GM21390 (cell line): ENCODE results near the gene TBX1.

Source experiments
- ATAC-seq: cut with Tn5 transposase; IDR thresholded peaks from one replicate; pipeline ENCODE4 v1.9.1; 2021; ENCODE audit not compliant: unreplicated experiment

Gene TBX1

DNA sequence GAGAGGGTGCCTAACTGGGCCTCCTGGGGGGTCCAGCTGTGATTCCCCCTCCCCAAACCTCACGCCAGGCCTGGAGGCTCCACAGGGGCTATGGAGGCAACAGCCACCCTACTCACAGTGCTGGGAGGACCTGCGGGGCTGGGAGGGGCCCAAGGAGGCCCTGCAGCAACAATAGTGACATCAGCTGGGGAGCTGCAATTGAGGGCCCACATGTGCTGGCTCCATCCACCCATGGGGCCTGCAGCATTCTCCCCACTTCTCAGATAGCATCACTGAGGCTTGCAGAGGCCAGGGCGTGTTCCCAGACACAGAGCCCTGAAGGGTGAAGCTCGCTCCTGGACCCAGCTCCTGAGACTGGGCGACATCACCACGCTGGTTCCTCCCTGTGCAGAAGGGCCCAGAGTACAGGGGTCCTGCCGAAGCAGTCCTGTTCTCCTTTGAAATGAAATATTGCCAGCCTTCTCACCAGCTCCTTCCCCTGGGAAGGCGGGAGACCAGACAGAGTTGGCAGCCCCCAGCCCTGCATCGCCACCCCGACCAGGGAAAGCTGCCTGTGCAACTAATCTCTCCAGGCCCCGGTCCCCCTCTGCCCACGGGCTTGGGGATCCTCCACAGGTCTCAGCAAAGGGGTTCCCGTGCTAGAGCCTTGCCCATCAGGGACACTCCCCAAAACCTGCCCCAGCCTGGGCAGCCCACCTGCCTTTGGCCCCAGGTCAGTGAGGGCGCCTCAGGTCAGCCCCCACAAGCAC is 8.9 kb upstream of the TBX1 start:
- ATAC-seq = no peak

DNA sequence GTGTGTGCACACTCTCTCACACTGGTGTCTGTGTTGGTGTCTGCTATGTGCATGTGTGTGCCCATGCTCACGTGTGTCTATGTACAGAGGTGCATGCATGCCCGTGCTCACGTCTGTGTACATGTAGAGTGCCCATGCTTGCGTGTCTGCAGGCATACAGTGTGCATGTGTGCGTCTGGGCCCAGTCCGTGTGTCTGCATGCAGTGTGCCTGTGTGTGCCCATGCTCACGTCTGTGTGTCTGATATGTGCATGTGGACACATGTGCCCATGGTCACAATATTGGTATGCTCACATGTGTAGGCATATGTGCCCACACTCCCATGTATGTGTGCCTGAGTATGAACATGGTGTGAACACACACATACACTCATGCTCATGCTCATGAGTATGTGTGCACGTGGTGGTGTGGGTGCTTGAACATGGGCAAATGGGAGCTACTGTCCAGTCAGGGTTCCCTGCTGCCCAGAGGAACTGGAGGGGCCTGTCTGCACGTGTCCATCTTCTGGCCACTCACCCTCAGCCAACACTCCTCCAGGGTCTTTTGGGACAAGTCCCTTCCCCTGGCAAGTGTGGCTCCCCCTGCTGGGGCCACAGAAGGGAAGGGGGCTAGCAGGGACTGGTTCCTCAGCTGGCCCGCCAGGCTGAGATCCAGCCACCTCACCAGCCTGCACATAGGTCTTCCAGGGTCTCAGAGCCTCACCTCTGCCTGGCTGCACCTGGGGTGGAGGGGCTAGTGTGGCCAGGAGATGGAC is 7.3 kb upstream of the TBX1 start:
- ATAC-seq = no peak

DNA sequence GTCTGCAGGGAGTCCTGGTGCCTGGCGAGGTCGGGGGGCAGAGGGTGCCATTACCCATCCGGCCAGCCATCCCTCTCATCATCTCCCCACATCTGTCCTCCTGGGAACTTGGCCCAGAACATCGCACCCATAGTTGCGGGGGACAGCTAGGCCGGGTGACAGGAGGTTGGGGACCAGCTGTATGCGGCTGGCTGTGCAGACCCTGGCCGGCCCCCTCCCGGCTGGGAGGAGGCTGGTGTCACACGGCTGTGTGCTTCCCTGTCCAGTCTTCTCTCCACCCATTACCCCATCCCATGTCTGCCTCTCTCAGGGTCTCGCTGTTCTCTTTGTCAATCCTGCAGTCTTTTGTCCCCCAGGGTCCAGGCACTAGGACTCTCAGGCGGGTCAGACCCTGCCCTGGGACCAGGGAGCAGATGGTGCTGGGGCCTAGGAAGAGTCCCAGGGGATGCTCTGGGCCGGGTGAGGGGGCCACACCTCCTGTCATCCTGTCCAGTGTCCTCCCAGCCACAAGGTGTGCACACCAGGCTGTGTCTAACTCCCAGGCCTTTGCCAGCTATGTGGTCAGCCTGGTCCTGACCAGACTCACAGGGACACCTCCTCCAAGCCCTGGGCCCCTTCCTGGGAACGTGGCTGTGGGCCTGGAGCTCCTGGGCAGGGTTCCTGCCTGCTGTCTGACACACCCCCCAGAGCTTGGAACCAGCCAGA is 6.4 kb upstream of the TBX1 start:
- ATAC-seq = no peak

DNA sequence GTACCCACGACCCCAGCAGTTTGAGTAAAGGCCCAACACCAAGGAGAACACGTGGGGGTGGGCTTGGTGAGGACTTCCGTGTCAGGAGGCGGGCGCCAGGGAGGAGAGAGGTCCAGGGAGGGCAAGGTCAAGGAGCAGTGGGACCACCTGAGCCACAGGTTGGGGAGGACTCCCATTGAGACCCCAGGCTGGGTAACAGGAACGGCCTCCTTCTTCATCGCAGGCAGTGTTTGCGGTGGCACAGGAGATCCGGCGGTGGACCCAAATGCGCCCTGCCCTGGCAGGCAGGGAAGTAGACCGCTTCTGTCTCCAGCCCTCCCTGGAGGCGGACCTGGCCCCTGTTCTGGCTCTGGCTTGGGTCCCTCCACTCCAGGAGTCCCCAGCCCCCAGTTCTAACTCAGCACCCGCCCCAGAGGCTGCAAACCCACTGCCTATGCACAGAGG is 5.9 kb upstream of the TBX1 start:
- no peak for ATAC-seq

DNA sequence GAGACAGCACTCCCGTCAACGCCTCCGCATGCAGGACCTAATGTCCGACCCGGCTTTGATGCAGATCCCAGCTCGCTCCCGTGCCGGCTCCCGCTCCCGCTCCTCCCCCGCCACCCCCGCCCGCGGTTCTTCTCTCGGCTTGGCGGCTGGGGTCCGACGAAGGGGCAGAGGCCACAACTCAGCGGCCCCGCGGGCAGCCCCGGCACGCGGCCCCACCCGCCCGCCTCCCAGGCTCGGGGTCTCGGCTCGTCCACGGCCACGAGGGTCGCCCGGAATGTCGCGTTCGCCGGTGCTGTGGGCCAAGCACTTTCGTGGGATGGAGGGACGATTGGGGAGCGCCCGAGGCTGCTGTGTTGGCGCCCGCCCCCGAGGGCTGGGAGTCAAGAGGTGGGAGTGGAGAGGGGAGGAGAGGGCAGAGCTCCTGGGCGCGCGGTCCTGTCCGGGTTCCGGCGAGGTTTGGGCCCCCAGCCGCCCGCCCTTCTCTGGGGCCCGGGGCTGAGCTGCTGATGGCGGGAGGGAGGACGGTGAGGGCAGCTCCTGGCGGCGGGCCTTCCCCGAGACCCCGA is 5.3 kb upstream of the TBX1 start:
- ATAC-seq = no peak

DNA sequence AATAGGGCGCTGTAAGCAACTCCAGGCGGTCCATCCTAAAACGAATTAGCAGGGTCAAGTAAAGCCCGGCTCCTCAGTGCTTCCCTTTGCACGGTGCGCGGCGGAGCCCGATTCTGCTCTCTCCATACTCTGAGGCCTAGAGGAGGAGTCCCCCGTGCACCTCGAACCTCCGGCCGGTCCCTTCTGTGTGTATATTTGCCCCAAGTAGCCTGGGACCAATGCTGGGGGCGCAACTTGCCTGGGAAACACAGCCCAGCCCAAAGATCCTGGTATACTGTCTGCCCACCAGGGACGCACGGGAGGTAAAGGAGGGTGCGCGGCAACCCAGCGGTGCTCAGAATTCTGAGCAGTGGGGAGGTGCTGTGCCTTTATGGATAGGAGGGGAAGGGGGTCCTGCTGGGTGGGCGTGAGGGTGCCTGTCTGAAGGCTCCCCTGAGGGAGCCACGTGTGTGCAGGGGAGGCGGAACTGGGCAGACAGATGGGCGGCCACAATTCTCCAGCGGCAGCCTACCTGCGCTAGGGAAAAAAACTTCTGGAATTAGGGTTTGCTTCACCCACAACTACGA is 4.8 kb upstream of the TBX1 start:
- ATAC-seq = no peak

DNA sequence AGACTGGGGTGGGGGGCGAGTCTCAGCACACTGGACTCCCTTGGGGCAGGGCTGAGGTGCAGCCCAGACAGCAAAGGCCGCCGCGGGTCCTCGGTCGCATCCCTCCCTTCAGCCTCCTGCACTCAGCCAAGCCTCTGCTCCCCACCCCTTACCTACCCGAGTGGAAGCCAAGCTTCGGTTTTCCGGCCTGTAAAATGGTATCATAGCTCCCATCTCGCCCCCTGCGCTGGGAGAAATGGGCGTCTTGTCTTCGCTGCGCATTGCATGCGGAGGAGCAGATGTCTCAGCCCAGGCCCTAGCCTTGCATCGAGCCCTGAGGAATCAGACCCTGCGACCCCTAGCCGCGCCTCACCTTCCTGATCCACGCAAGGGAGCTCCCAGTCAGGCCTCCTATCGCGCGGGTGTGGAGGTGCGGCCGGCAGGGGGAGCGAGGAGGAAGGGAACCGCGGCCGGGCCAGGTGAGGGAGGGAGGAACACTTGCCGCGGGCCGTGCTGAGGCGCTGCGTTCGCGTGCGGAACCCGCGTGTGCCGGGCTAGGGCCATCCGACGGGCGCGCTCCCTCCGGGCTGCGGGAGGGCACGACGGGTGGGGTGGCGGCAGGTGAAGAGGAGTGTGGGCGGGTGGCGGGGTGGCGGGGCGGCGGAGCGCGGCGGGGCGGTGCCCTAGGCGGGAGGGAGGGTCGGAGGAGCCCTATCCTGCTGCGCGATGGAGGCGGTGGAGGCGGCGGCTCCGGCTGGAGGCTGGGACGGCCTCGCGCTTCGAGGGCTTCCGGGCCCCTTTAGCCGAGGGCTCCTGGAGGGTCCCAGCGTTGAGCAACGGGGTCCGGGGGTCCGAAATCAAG is 4.1 kb upstream of the TBX1 start:
- no peak for ATAC-seq

DNA sequence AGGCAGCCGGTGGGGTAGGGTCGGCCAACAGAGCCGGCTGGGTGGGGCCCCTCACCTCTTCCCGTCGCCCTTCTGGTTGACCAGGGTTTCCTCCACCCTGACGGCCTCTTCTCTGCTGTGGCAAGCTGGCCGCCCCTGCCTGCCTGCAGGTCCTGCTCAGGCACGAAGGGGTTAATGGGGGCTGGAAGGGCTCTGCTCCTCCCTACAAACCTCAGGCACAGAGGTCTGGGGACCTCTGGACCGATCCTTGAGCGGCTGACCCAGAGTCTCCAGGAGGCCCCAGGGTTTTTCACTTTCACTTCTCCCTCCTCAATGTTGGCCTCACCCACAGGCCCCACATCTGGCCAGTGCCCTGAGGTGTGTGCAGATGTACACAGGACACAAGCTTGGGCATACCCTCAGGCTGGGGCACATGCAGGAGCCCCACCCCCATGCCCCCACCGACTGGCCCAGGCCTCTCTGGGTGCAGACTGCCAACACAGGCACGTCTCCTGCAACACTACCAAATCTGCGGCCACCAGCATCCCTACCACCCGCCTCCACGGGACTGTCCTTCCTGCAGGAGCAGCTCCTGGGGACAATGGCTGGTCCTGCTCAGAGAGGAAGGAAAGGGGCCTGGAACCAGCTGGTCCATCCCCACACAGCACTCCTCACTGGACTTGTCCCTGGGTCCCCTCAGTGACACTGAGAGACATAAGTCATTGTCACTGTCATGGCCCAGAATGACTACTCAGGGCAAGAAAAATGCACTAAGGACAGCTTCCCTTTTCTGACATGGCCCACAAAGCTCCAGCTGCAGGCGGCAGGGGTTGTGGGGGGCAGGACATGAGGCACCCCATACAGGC is 3.2 kb upstream of the TBX1 start:
- ATAC-seq = no peak

DNA sequence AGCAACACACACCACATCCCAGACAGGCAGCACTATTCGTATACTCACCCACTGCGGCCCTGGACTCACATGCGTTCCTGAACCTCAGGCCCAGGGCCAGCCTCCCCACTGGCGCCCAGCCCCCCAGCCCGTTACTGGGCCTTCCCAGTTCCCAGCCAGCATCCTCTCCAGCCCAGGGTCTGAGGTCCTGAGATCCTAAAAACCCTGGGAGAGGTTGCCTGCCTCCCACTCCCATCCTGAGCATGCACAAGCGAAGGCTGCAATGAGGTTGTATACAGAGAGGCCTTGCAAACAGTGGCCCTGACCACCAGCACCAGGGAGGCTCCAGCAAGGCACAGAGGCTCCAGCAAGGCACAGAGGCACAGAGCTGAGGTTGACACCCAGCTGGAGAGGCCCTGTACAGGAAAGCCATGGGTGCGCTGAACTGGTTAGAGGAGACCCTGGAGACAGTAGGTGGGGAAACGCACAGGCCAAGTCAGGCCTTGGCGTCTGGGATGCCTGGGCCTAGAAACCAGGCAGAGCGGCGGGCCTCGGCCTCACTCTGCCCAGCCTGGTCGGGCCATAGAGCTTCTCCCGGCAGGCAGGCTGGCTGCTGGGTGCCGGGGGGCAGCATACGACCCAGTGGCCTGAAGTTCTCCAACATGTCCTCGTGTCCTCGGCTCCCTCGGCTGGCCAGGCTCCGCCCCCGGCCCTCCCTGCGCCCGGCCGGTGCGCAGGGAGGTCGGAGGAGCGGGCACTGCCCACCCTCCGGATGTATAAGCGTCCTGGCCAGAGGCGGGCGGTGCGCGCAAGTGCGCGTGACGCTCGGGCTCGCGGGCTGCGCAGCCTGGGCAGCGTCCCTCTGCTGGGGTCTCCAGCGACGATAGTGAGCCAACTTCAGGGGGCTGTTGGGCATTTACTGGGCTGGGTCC is 2.3 kb upstream of the TBX1 start:
- no peak for ATAC-seq

DNA sequence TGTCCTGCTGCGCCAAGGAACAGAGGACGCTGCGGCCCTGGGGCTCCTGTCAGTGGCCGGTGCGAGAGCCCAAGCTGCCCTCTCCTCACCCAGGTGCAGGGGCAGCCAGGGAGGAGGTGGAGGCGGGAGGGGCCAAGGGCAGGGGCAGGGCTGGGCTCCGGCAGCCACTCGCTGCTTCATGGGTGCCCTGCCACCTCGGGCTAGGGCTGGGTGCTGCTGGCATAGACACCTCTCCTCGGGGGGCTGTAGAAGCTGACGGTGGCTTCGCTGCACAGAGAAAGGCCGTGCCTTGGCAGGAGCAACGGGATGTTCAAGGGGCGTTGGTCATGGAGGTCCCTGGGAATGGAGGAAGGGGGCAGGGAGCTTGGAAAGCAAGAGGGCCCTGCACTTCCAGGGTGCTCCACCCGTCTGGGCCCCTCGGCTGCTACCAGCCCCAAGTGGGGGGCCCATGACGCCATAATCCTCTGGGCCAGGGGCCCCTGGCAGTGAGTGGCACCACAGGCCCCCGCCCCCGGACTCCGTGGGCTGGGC is 1.6 kb upstream of the TBX1 start:
- ATAC-seq = no peak

DNA sequence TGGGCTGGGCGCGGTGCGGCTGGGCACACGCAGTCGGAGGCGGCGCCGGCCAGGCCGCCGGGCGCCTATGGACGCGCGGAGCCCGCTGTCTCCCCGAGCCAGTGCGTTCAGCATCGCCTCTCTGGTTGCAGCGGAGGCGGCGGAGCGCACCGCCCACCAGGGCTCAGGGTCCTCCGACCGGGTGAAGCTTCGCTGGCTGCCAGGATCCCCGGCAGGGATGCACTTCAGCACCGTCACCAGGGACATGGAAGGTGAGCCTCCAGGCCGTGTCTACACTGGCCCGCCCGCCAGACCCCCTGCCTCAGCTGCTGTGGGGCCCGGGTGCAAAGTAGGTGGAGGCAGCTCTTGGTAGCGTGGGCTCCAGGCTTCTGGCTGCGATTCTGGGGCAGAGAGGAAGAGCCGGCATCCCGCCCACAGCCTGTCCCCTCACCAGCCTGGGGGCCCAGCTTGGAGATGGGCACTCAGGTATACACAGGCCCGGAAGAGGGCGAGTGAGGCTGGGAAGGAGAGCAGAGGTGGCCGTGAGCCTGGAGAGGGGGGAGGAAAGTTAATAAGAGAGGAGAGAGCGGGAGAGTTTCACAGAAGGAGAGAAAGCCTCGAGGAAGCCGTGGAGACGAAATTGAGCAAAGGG is 1.0 kb upstream of the TBX1 start:
- no peak for ATAC-seq

DNA sequence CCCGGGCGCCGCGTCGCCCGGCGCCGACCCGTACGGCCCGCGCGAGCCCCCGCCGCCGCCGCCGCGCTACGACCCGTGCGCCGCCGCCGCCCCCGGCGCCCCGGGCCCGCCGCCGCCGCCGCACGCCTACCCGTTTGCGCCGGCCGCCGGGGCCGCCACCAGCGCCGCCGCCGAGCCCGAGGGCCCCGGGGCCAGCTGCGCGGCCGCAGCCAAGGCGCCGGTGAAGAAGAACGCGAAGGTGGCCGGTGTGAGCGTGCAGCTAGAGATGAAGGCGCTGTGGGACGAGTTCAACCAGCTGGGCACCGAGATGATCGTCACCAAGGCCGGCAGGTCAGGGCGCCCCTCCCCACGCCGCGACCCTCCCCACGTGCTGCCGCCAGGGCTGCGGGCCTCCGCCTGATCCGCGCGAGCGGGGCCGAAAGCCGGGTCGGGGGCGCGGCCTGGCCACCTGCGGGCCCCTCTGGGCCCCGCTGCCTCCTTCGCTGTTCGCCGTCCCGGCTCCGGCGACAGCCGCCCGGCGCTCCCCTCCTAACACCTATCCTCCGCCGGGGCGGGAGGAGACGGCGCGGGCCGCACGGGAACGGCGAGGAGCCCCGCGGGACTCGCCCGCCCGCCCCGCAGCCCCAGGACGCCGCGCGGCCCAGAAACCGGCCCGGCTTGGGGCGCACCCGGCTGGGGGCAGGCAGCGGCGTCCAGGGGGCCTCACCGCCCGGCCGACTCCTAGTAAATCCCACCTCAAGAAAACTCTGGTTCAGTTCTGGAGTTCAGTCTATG is 560 bp downstream of the TBX1 start:
- ATAC-seq = no peak

DNA sequence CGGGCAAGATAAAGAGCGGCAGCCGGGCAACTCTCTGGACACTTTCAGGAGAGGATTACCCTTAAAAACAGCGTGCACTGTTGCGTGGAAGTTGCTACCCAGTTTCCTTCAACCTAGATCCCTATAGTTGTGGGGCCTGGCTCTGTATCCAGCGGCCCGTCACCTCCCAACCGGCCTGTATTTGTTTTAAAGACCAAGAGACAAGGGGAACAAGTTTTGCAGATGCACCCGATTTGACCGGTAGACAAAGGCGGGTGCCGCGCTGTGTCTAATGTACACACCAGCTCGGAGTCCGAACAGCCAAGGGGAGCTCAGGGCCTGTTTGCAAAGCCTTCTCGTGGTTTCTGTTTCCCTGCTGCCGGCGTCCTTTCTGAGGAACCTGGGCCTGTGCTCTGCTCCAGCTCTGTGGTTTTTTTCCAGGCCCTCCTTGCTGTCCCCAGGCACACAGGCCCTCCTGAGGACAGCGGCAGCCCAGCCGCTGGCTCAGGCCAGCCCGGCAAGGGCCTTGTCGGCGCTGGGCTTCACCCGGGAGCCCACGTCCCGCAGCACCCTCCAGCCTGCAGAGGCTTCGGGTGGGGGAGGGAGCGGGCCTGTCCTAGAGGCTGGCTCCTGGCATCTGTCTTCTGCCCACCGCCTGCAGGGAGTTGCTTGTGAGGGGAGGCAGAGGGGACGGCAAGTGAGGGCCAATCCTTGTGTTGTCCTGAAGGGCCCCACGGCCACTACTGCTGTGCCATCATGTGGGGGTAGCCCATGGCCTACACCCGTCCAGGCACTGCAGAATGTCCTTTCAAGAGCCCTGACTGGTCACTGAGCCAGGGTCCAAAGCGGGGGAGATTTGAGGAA is 1.4 kb downstream of the TBX1 start:
- ATAC-seq = no peak

DNA sequence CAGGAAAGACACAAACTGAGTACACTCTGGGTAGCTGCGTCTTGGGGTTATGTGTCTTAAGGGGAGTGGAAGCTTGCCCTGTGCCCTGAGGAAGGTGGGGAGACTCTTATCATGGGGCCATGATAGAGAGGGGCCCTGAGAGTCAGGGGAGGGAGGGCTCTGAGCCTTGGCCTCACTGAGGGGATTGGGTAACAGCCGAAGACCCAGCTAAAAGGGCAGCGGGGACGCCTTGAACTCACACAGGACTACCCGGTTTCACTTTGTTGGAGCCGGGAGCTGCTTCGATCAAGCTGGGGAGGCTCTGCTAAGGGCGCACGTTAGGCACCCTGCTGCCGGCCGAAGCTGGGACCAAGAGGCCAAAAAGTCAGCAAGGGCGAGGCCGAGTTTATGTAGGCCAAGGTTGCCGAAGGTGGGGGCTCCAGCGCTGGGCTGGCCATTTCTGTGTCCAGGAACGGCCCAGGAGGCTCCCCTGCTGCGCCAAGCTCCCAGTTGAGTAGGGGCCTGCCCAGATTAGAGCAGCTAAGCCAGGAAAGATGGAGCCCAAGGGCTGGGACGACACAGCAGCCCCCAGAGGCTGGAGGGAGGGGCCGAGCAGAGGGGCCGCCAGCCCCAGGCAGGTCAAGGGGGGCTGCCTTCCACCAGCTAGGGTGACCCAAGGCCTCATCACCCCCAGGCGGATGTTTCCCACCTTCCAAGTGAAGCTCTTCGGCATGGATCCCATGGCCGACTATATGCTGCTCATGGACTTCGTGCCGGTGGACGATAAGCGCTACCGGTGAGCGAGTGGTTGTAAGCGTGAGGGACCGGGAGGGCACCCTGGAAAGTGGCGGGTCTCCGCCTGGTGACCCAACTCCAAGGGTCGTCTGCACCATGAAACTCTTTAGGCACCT is 2.2 kb downstream of the TBX1 start:
- ATAC-seq = no peak
